K562 (cell line): ENCODE results near the gene ALOX5. TPM values are rescaled to one million over a fixed set of nuclear protein-coding genes. Genes with fewer than 3 reads are reported as not detected.

Source experiments
- ATAC-seq: fragments of 200-7000 bp; cut with Tn5 transposase; 3 replicates; pipeline ENCODE4 v1.9.1; 2020; ENCODE audit warnings: moderate library complexity
- BruUV-seq: library from RNA; stranded (reverse); fragments of 400-500 nt; replicated peaks from 2 replicates; lab custom pipeline; 2021; lab: Mats Ljungman, UMichigan
- CTCF ChIA-PET: fragments of 300-600 bp; formaldehyde crosslinking; extraction: SDS; loops from one replicate; lab custom pipeline; 2021; ENCODE audit warnings: low intra/inter-chr PET ratio; lab: Yijun Ruan, JAX
- POLR2A ChIA-PET: fragments of 300-600, 350-650 bp; sonication (Branson Sonifier 250); formaldehyde crosslinking; extraction: SDS; loops from one replicate; lab custom pipeline; 2021; ENCODE audit warnings: antibody characterized with exemption, inconsistent platforms; lab: Yijun Ruan, JAX
- DNase-seq, 4 experiments: peaks; one replicate each; pipeline versions ENCODE4 v3.0.0 to v3.0.0-alpha.2; 2011 to 2018; ENCODE audit warnings: low spot score in 3 of 4, mixed read lengths in 3 of 4; ENCODE audit errors: extremely low read depth in 1 of 4
- FAIRE-seq: peaks from 2 replicates; lab custom pipeline; 2011; peaks lifted over from hg19 to GRCh38; lab: Jason Lieb, UNC
- H2AFZ ChIP-seq: 2 replicates; pipeline ENCODE4 v1.6.0; 2011; ENCODE audit warnings: low read depth, low read length, control low read depth, inconsistent platforms
- H3K27ac ChIP-seq: fragments of 200-600 bp; 3 replicates; pipeline ENCODE4 v1.8.0; 2011; ENCODE audit warnings: low read depth, mild to moderate bottlenecking, control low read depth, inconsistent platforms, low read length, moderate library complexity, mixed read lengths; ENCODE audit errors: extremely low read depth
- H3K27me3 ChIP-seq, 2 experiments: fragments of 300-600 bp in 1 of 2; 2 replicates in 1 of 2; 3 replicates in 1 of 2; pipeline versions ENCODE4 v1.6.0 to v1.8.0; 2011; ENCODE audit warnings: inconsistent platforms in 2 of 2, low read length in 2 of 2, mild to moderate bottlenecking in 1 of 2, mixed read lengths in 1 of 2, moderate library complexity in 1 of 2; ENCODE audit not compliant: control insufficient read depth in 2 of 2, insufficient read depth in 2 of 2
- H3K36me3 ChIP-seq: fragments of 300-600 bp; 3 replicates; pipeline ENCODE4 v1.8.0; 2011; ENCODE audit warnings: mild to moderate bottlenecking, low read length, inconsistent platforms; ENCODE audit not compliant: control insufficient read depth, insufficient read depth
- H3K4me1 ChIP-seq, 2 experiments: fragments of 200-600 bp in 1 of 2; replicated peaks in 1 of 2; 2 replicates in 1 of 2; 3 replicates in 1 of 2; pipeline versions ENCODE4 v1.5.1 to v1.8.0; 2011; ENCODE audit warnings: inconsistent platforms in 2 of 2, low read length in 2 of 2, mild to moderate bottlenecking in 1 of 2, mixed read lengths in 1 of 2, moderate library complexity in 1 of 2; ENCODE audit not compliant: control insufficient read depth in 2 of 2, insufficient read depth in 2 of 2
- H3K4me2 ChIP-seq: 2 replicates; pipeline ENCODE4 v1.6.1; 2011; ENCODE audit warnings: low read length, control low read depth, inconsistent platforms, mixed read lengths; ENCODE audit not compliant: insufficient read depth
- H3K4me3 ChIP-seq: fragments of 200-600 bp; sonication (generic), shearing (Covaris generic); 2 replicates; pipeline ENCODE4 v1.5.1; 2016; ENCODE audit warnings: control low read depth, inconsistent platforms
- H3K79me2 ChIP-seq: fragments of 200-600 bp; 3 replicates; pipeline ENCODE4 v1.8.0; 2011; ENCODE audit warnings: low read length, inconsistent platforms; ENCODE audit not compliant: control insufficient read depth, insufficient read depth
- H3K9ac ChIP-seq, 2 experiments: 2 replicates each; pipeline versions ENCODE4 v1.6.0 to v1.6.1; 2011; ENCODE audit warnings: low read depth in 2 of 2, low read length in 2 of 2, control low read depth in 1 of 2, inconsistent platforms in 1 of 2, mild to moderate bottlenecking in 1 of 2, mixed read lengths in 1 of 2; ENCODE audit not compliant: insufficient read depth in 1 of 2
- H3K9me1 ChIP-seq: one replicate; pipeline ENCODE4 v1.6.0; 2011; ENCODE audit warnings: inconsistent platforms, mild to moderate bottlenecking, low read length, moderate library complexity; ENCODE audit not compliant: control insufficient read depth, insufficient read depth
- H3K9me3 ChIP-seq: replicated peaks from 2 replicates; pipeline ENCODE4 v1.5.1; 2011; ENCODE audit warnings: low read depth, low read length, inconsistent platforms; ENCODE audit not compliant: control insufficient read depth, insufficient read depth
- H4K20me1 ChIP-seq: replicated peaks from 2 replicates; pipeline ENCODE4 v1.6.1; 2011; ENCODE audit warnings: low read length, inconsistent platforms, mixed read lengths; ENCODE audit not compliant: control insufficient read depth, insufficient read depth
- CBX3 ChIP-seq, 2 experiments: IDR thresholded peaks; 1 replicate in 1 of 2; 2 replicates in 1 of 2; pipeline ENCODE4 v1.6.1; 2012; ENCODE audit warnings: inconsistent platforms in 2 of 2, low read length in 2 of 2, borderline replicate concordance in 1 of 2, control low read depth in 1 of 2
- CBX8 ChIP-seq: fragments of 200-600 bp; sonication (generic); IDR thresholded peaks from 2 replicates; pipeline ENCODE4 v1.6.1; 2012; ENCODE audit warnings: borderline replicate concordance, mixed run types, low read depth, mild to moderate bottlenecking, moderate library complexity, mixed read lengths, low read length, control low read depth, inconsistent platforms; ENCODE audit not compliant: poor library complexity, severe bottlenecking; ENCODE audit errors: extremely low read depth
- DNMT1 ChIP-seq: fragments of 450-650 bp; IDR thresholded peaks from 2 replicates; pipeline ENCODE4 v1.6.1; 2016; ENCODE audit warnings: antibody characterized with exemption, mild to moderate bottlenecking
- ETV6 ChIP-seq, 3 experiments: fragments of 150-350 bp in 1 of 3; sonication (generic) in 1 of 3; formaldehyde crosslinking in 1 of 3; IDR thresholded peaks; 2 replicates each; pipeline versions ENCODE4 v1.6.1 to v1.8.0; 2014 to 2022; ENCODE audit warnings: borderline replicate concordance in 2 of 3, low read depth in 2 of 3, antibody characterized with exemption in 1 of 3, low read length in 1 of 3, mild to moderate bottlenecking in 1 of 3, missing genetic modification reagents in 1 of 3
- HDGF ChIP-seq: fragments of 450-650 bp; IDR thresholded peaks from 2 replicates; pipeline ENCODE4 v1.6.1; 2016
- MTA3 ChIP-seq: fragments of 450-650 bp; formaldehyde crosslinking; IDR thresholded peaks from 2 replicates; pipeline ENCODE4 v1.6.1; 2017; ENCODE audit warnings: mild to moderate bottlenecking, borderline replicate concordance
- NCOA4 ChIP-seq: fragments of 450-650 bp; IDR thresholded peaks from 2 replicates; pipeline ENCODE4 v1.6.1; 2018; ENCODE audit warnings: mild to moderate bottlenecking; ENCODE audit not compliant: partially characterized antibody
- NFXL1 ChIP-seq: fragments of 450-650 bp; formaldehyde crosslinking; IDR thresholded peaks from 2 replicates; pipeline ENCODE4 v1.4.0; 2021; ENCODE audit warnings: mild to moderate bottlenecking
- POLR2B ChIP-seq: fragments of 450-650 bp; IDR thresholded peaks from 2 replicates; pipeline ENCODE4 v1.6.1; 2018; ENCODE audit warnings: low read depth; ENCODE audit not compliant: partially characterized antibody
- SIRT6 ChIP-seq: IDR thresholded peaks from one replicate; pipeline ENCODE4 v1.6.1; 2012; ENCODE audit warnings: low read depth, mild to moderate bottlenecking, control low read depth, inconsistent platforms, low read length, moderate library complexity
- SPI1 ChIP-seq: IDR thresholded peaks from 2 replicates; pipeline ENCODE4 v1.6.1; 2011; ENCODE audit warnings: low read depth, low read length, control low read depth, borderline replicate concordance
- SRF ChIP-seq, 2 experiments: fragments of 250-450, 450-650 bp in 1 of 2; sonication (Bioruptor Pico) in 1 of 2; sonication (generic) in 1 of 2; formaldehyde crosslinking; IDR thresholded peaks; 2 replicates each; pipeline versions ENCODE4 v1.5.0 to v1.5.1; 2020 to 2022; ENCODE audit warnings: mild to moderate bottlenecking in 1 of 2, missing genetic modification reagents in 1 of 2
- ZNF143 ChIP-seq: sonication (generic); formaldehyde crosslinking; IDR thresholded peaks from 2 replicates; pipeline ENCODE4 v1.9.0; 2022; ENCODE audit warnings: mild to moderate bottlenecking, missing genetic modification reagents
- ZNF76 ChIP-seq: fragments of 250-450 bp; sonication (Bioruptor Pico); IDR thresholded peaks from 2 replicates; pipeline ENCODE4 v1.4.0; 2020; ENCODE audit warnings: mild to moderate bottlenecking, moderate library complexity, borderline replicate concordance
- ZNF778 ChIP-seq: fragments of 450-650 bp; formaldehyde crosslinking; IDR thresholded peaks from 2 replicates; pipeline ENCODE4 v1.4.0; 2020; ENCODE audit warnings: mild to moderate bottlenecking, moderate library complexity
- WGBS: fragments of 100-300 bp; shearing (Covaris generic); methylation state at CpG from one replicate; pipeline ENCODE4 v1.1.6; 2016; ENCODE audit warnings: low coverage, mixed read lengths; ENCODE audit not compliant: insufficient coverage; ENCODE audit errors: missing lambda C conversion rate; 5-methylcytosine and 5-hydroxymethylcytosine counted together
- in situ Hi-C: fragments of 300-500 bp; cut with MboI; formaldehyde crosslinking; loops from 4 replicates; pipeline ENCODE4 v1.15.0; 2018; ENCODE audit warnings: inconsistent platforms, mixed read lengths
- intact Hi-C: fragments of 100-400 bp; cut with micrococcal nuclease; formaldehyde crosslinking; loops from 2 replicates; pipeline ENCODE4 v1.14.2; 2022
- polyA plus RNA-seq, 8 experiments: library from polyadenylated mRNA; depleted of rRNA in 4 of 8; stranded (reverse) in 5 of 8; unstranded in 3 of 8; fragments of >200 nt; fragmentation: Nextera tagmentation in 2 of 8; fragmentation: Illumina TruSeq in 1 of 8; extraction: Ambion mirVana in 2 of 8; extraction: Trizol in 1 of 8; gene quantifications; 2 replicates each; pipeline versions ENCODE4 v1.2.1 to v1.2.3, GENCODE V29; 2011 to 2014; ENCODE audit warnings: inconsistent platforms in 1 of 8, missing spikeins in 1 of 8
- total RNA-seq, 7 experiments: library from RNA; depleted of rRNA in 6 of 7; stranded (reverse); fragments of >200 nt in 6 of 7; fragmentation: Illumina TruSeq in 2 of 7; extraction: Trizol in 2 of 7; gene quantifications; 2 replicates each; pipeline versions ENCODE4 v1.2.1 to v1.2.3, GENCODE V29; 2011 to 2021; ENCODE audit warnings: low replicate concordance in 1 of 7
- TF ChIP-seq, protein P1 (sequence below): sonication (generic); formaldehyde crosslinking; IDR thresholded peaks from 2 replicates; pipeline ENCODE4 v1.8.1; 2023; ENCODE audit warnings: mild to moderate bottlenecking, missing genetic modification reagents
- TF ChIP-seq, protein P2 (sequence below): fragments of 450-650 bp; conservative IDR thresholded peaks from 2 replicates; pipeline ENCODE4 v1.6.1; 2016; ENCODE audit warnings: missing genetic modification characterization, low read depth, mild to moderate bottlenecking, missing compliant biosample characterization, moderate library complexity

Gene ALOX5
- total and polyA plus RNA-seq, 9 of the 15 experiments (the other 6 are each of a cell fraction or from before 2014, with no cell fraction given), result 0.10 to 2.4 (median 1.4) TPM

DNA sequence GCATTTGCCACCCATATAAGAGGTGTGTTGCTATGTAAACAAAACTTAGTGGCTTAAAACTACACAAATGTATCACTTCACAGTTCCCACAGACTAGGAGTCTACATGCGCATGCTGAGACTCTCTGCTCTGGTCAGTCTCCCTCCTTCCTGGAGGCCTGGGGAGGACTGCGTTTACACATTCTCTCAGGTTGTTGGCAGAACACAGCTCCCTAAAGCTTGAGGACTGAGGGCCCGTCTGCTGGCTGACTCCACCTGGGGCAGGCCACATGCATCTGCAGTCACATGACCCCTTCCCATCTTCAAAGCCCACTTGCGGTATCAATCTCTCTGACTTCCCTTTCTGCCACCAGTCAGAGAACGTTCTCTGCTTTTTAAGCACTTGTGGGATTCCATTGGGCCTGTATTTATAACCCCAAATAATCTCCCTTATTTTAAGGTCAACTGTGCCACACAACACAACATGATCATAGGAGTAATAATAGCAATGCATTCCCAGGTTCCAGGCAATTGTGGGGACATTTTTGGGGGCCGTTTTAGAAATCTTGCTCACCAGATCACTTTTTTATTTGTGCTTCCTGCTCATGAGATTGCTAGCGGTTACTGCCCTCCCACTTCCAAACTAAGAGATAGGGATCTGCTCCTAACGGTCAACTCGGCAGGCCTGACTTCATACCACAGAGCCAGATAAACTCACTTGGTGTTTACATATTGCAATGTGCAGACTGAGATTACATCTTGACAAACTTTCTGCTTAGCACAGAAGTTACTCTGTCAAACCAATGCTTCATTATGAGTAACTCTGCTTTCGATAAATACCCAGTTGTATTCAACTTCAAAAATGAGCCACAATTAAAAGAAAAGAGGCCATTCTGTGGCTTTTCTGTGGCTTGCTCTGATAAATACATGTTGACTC is 96.3 kb downstream of the ALOX5 start:
- FAIRE-seq (peak; percentile 100), DNase-seq (peak; percentile 80 to 96 (median 87)), ATAC-seq (peak; percentile 90)
- peaks cover 43% of the 10 kb centered on the region for H3K79me2 ChIP-seq
- H3K9me1 ChIP-seq, result peaks cover 4% of the 10 kb centered on the region
- POLR2A ChIA-PET, result interaction anchor here (0.7 kb wide), 3 partner anchors 12 to 114 kb away, joined by 3 read pairs; no protein-coding TSS in a partner anchor
- peaks cover 26 to 54% of the 10 kb centered on the region in 2 experiments for H3K4me1 ChIP-seq
- in situ Hi-C loops (no loop called here), intact Hi-C loops (loop anchor here (2.0 kb wide), 4 partner anchors 110 to 202 kb away; partner anchors contain the start of gene ZFAND4)
- peaks cover 3% of the 10 kb centered on the region; the same call in 1 of the 3 replicates for H3K36me3 ChIP-seq
- CTCF ChIA-PET, result interaction anchor here (0.6 kb wide), 2 partner anchors 37 to 220 kb away, joined by 3 to 4 read pairs; no protein-coding TSS in a partner anchor
- H4K20me1 ChIP-seq, result no peaks in the 10 kb centered on the region
- H3K9ac ChIP-seq, result peak overlapping the region; percentile 71 to 73; a peak in 3 of 4 replicates
- H3K27me3 ChIP-seq, result no peaks in the 10 kb centered on the region
- BruUV-seq, result TSS peak; percentile 45
- 4% methylated on average over 10 of the region's 10 CpGs for WGBS
- H2AFZ ChIP-seq, result peak overlapping the region; percentile 87
- H3K27ac ChIP-seq, result peak overlapping the region; percentile 98
- H3K4me2 ChIP-seq, result peak overlapping the region; percentile 72
- no peak overlapping the region for H3K4me3 ChIP-seq
- H3K9me3 ChIP-seq, result no peaks in the 10 kb centered on the region
- TF ChIP-seq SRF (CRISPR knock-in tag; IDR thresholded peaks at IDR 0.05), result peak; percentile 2 to 63; a peak in 1 of 4 replicates
- no peak; the same call in 1 of the 2 replicates for TF ChIP-seq ZNF76 (CRISPR knock-in tag)
- peak; percentile 14 to 93; a peak in 3 of 4 replicates for TF ChIP-seq ETV6 (IDR thresholded peaks at IDR 0.05; ENCODE audit: borderline replicate concordance in 1 of 2, low read depth in 2 of 2, low read length in 1 of 2)
- TF ChIP-seq ETV6 (CRISPR knock-in tag; IDR thresholded peaks at IDR 0.05; ENCODE audit: borderline replicate concordance), result no peak
- TF ChIP-seq, protein P1, sequence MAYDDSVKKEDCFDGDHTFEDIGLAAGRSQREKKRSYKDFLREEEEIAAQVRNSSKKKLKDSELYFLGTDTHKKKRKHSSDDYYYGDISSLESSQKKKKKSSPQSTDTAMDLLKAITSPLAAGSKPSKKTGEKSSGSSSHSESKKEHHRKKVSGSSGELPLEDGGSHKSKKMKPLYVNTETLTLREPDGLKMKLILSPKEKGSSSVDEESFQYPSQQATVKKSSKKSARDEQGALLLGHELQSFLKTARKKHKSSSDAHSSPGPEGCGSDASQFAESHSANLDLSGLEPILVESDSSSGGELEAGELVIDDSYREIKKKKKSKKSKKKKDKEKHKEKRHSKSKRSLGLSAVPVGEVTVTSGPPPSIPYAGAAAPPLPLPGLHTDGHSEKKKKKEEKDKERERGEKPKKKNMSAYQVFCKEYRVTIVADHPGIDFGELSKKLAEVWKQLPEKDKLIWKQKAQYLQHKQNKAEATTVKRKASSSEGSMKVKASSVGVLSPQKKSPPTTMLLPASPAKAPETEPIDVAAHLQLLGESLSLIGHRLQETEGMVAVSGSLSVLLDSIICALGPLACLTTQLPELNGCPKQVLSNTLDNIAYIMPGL, result no peak
- TF ChIP-seq DNMT1, result 0 out of 2 replicates have a peak, but pooled peaks have one; percentile 81
- peak; percentile 96; the same call in 1 of the 2 replicates for TF ChIP-seq MTA3
- TF ChIP-seq, protein P2, sequence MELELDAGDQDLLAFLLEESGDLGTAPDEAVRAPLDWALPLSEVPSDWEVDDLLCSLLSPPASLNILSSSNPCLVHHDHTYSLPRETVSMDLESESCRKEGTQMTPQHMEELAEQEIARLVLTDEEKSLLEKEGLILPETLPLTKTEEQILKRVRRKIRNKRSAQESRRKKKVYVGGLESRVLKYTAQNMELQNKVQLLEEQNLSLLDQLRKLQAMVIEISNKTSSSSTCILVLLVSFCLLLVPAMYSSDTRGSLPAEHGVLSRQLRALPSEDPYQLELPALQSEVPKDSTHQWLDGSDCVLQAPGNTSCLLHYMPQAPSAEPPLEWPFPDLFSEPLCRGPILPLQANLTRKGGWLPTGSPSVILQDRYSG (tag), result peak; percentile 69; the same call in 1 of the 2 replicates
- no peak for TF ChIP-seq HDGF
- TF ChIP-seq NCOA4, result no peak
- peak; percentile 94 for TF ChIP-seq SPI1
- no peak; a peak in 2 of 3 replicates for TF ChIP-seq CBX3 (IDR thresholded peaks at IDR 0.05; ENCODE audit: borderline replicate concordance in 1 of 2, low read length in 2 of 2)
- TF ChIP-seq ZNF778 (CRISPR knock-in tag), result no peak
- no peak for TF ChIP-seq ZNF143 (CRISPR knock-in tag)
- TF ChIP-seq SIRT6, result no peak
- peak; percentile 32 for TF ChIP-seq POLR2B
- no peak for TF ChIP-seq CBX8
- no peak for TF ChIP-seq NFXL1 (CRISPR knock-in tag)
